Lower leg skin (tissue), 3 donors: ENCODE measurements around the gene MAN1C1.

ENCODE experiments used
- CTCF ChIP-seq, 3 donors: fragments of 450-650 bp; IDR thresholded peaks; one replicate each; pipeline ENCODE4 v1.5.1; 2016; ENCODE audit warnings: antibody characterized with exemption in 3 of 3, mild to moderate bottlenecking in 3 of 3, moderate library complexity in 2 of 3
- POLR2A ChIP-seq, 2 donors: fragments of 450-650 bp; IDR thresholded peaks; one replicate each; pipeline ENCODE4 v1.6.1; 2016 to 2017; ENCODE audit warnings: antibody characterized with exemption in 2 of 2, mild to moderate bottlenecking in 1 of 2, moderate library complexity in 1 of 2

GRCh38 chr1:25772692-25773245, 156.2 kb downstream of the MAN1C1 start:
- no peak for TF ChIP-seq POLR2A (IDR thresholded peaks at IDR 0.05)
- TF ChIP-seq CTCF (IDR thresholded peaks at IDR 0.05), result no peak
